Kidney (tissue), 14 donors: ENCODE data around the gene TRAK1. TPM values are rescaled to one million over a fixed set of nuclear protein-coding genes. Genes with fewer than 3 reads are reported as not detected.

Source experiments
- DNase-seq, 5 donors: peaks; one replicate each; pipeline ENCODE4 v3.0.0-alpha.2; 2013 to 2020
- FAIRE-seq: peaks from 2 replicates; lab custom pipeline; 2012; peaks lifted over from hg19 to GRCh38; lab: Jason Lieb, UNC
- H3K27ac ChIP-seq, 2 donors: one replicate each; pipeline ENCODE4 v1.7.0; 2013; ENCODE audit warnings: low read depth in 2 of 2, low read length in 2 of 2, inconsistent platforms in 1 of 2
- H3K27me3 ChIP-seq: one replicate; pipeline ENCODE4 v1.7.1; 2013; ENCODE audit warnings: low read length, inconsistent platforms; ENCODE audit not compliant: control insufficient read depth, insufficient read depth
- H3K36me3 ChIP-seq, 3 donors: one replicate each; pipeline versions ENCODE4 v1.7.0 to v1.7.1; 2013; ENCODE audit warnings: low read length in 3 of 3, control low read depth in 1 of 3, inconsistent platforms in 1 of 3; ENCODE audit not compliant: insufficient read depth in 3 of 3, control insufficient read depth in 2 of 3
- H3K4me1 ChIP-seq, 3 donors: one replicate each; pipeline versions ENCODE4 v1.7.0 to v1.7.1; 2013; ENCODE audit warnings: low read length in 3 of 3, inconsistent platforms in 1 of 3, low read depth in 1 of 3; ENCODE audit not compliant: control insufficient read depth in 2 of 3, insufficient read depth in 2 of 3
- H3K4me3 ChIP-seq, 3 donors: one replicate each; pipeline versions ENCODE4 v1.7.0 to v1.8.1; 2013; ENCODE audit warnings: low read length in 3 of 3, control low read depth in 1 of 3, inconsistent platforms in 1 of 3
- H3K9ac ChIP-seq, 3 donors: one replicate each; pipeline versions ENCODE4 v1.7.0 to v1.7.1; 2013; ENCODE audit warnings: low read length in 3 of 3, control low read depth in 1 of 3, inconsistent platforms in 1 of 3
- H3K9me3 ChIP-seq, 3 donors: one replicate each; pipeline versions ENCODE4 v1.7.0 to v1.7.1; 2013; ENCODE audit warnings: low read length in 3 of 3, control low read depth in 1 of 3, inconsistent platforms in 1 of 3; ENCODE audit not compliant: control insufficient read depth in 2 of 3, insufficient read depth in 1 of 3
- intact Hi-C: fragments of 100-400 bp; cut with DNase I; formaldehyde crosslinking; loops from one replicate; pipeline ENCODE4 v1.11.1; 2022
- polyA plus RNA-seq: library from polyadenylated mRNA; stranded (reverse); fragments of 350-450 nt; fragmentation: Illumina TruSeq; extraction: RNeasy Lipid Tissue Mini Kit (QIAGEN cat#74804); gene quantifications from one replicate; pipeline ENCODE4 v1.2.3, GENCODE V29; 2014; ENCODE audit warnings: low read depth, low replicate concordance; ENCODE audit not compliant: insufficient read depth
- total RNA-seq: library from RNA; stranded (reverse); fragmentation: NEBNext Ultra II Directional; extraction: Animal tissue kit (Norgen Biotek cat#: 25700); gene quantifications from one replicate; pipeline ENCODE4 v1.2.1, GENCODE V29; 2021
- TF ChIP-seq, protein P1 (sequence below): IDR thresholded peaks from 3 replicates; pipeline ENCODE4 v1.5.1; 2012; ENCODE audit warnings: mild to moderate bottlenecking, moderate library complexity, borderline replicate concordance; ENCODE audit not compliant: insufficient read depth; ENCODE audit errors: extremely low read depth
- donor health status: control.
- donor health status: control.
- donor health status: control.
- donor health status: control.
- donor health status: control.
- donor health status: DM: yes; HTN: yes; CAD: no.
- donor health status: Normal renal cell carcinoma (clear cell type).

The TRAK1 gene
- total and polyA plus RNA-seq, 2 donors from 2014 or later = 16.2 to 41.0 TPM

DNA sequence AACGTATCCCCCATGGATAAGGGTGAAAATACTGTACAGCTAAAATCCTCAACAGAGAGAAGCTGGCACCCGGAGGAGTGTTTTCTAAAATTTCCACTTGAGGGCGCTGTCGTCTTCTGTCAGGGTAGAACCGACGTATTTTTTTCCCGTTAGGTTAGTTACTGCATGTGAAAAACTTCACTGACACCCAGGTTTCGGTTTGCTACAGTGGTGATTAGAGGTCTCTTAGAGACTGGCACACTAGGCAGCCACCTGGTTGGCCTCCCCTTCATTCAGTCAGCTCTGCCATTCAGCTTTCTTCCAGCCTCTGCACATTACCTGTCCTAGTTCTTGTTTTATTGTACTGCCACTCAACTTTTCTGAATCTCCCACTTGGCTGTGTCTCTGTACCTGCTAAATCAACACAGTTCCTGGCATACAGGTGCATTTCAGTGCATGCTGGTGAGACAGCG lies 156.4 kb downstream of the TRAK1 start:
- no peaks in the 10 kb centered on the region for H3K27me3 ChIP-seq
- peak in 4 of 5 donors; percentile 53 to 74 (median 63) for DNase-seq
- no peak overlapping the region for H3K27ac ChIP-seq
- TF ChIP-seq, protein P1, sequence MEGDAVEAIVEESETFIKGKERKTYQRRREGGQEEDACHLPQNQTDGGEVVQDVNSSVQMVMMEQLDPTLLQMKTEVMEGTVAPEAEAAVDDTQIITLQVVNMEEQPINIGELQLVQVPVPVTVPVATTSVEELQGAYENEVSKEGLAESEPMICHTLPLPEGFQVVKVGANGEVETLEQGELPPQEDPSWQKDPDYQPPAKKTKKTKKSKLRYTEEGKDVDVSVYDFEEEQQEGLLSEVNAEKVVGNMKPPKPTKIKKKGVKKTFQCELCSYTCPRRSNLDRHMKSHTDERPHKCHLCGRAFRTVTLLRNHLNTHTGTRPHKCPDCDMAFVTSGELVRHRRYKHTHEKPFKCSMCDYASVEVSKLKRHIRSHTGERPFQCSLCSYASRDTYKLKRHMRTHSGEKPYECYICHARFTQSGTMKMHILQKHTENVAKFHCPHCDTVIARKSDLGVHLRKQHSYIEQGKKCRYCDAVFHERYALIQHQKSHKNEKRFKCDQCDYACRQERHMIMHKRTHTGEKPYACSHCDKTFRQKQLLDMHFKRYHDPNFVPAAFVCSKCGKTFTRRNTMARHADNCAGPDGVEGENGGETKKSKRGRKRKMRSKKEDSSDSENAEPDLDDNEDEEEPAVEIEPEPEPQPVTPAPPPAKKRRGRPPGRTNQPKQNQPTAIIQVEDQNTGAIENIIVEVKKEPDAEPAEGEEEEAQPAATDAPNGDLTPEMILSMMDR = peak; percentile 44
- H3K4me1 ChIP-seq = no peaks in the 10 kb centered on the region
- no peaks in the 10 kb centered on the region for H3K36me3 ChIP-seq
- peak overlapping the region in 1 of 3 donors; percentile 5 for H3K4me3 ChIP-seq
- intact Hi-C loops = no loop called here
- no peak for FAIRE-seq
- no peak overlapping the region for H3K9ac ChIP-seq
- no peaks in the 10 kb centered on the region for H3K9me3 ChIP-seq

DNA sequence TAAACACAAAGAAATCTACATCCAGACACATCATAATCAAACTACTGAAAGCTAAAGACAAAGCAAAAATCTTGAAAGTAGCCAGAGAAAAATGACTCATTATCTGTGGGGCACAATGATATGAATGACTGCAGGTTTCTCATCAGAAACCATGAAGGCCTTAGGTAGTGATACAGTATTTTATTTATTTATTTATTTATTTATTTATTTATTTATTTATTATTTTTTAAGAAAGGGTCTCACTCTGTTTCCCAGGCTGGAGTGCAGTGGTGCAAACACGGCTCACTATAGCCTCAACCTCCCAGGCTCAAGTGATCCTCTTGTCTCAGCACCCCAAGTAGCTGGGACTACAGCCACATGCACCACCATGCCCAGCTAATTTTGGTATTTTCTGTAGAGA lies 159.6 kb downstream of the TRAK1 start:
- intact Hi-C loops = loop anchor here (10.0 kb wide), 1 partner anchor 194 kb away; no protein-coding TSS in a partner anchor
- Histone ChIP-seq H3K9ac (no peak overlapping the region), H3K27ac (no peak overlapping the region), H3K27me3 (no peaks in the 10 kb centered on the region), H3K4me3 (no peak overlapping the region), H3K36me3 (no peaks in the 10 kb centered on the region), H3K9me3 (no peaks in the 10 kb centered on the region), H3K4me1 (no peaks in the 10 kb centered on the region)
- TF ChIP-seq, protein P1 = no peak
- FAIRE-seq (no peak), DNase-seq (no peak)

DNA sequence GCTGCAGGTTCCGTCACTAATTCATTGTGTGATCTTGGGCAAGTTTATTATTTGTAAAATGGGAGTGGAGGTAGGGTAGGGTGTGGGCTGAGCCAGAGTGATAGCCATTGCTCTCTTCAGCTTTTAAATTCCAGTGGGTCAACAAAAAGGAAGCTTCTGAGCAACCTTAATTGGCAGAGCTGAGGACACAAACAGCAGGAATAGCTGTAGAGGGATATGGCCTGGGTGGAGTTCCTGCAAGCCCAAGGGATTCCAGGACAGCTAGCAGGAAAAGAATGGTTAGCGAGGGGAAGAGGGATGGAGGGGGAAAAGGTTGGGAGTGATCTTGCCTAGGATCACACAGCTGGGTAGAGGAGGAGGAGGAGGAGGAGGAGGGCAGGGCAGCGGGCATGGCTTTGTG lies 163.4 kb downstream of the TRAK1 start:
- Histone ChIP-seq H3K9ac (no peak overlapping the region), H3K27me3 (no peaks in the 10 kb centered on the region), H3K36me3 (no peaks in the 10 kb centered on the region), H3K4me1 (no peaks in the 10 kb centered on the region), H3K9me3 (no peaks in the 10 kb centered on the region), H3K27ac (no peak overlapping the region), H3K4me3 (no peak overlapping the region)
- no peak for FAIRE-seq
- no peak for DNase-seq
- intact Hi-C loops = loop anchor here (10.0 kb wide), 1 partner anchor 190 kb away; no protein-coding TSS in a partner anchor
- TF ChIP-seq, protein P1 = no peak
